Measurements from ENCODE around the gene ARMC3. TPM values are rescaled to one million over a fixed set of nuclear protein-coding genes. Genes with fewer than 3 reads are reported as not detected.

ARMC3 gene
- total and polyA plus RNA-seq, 9 donors: 0.04 to 0.56 (median 0.22) TPM; not detected in 3

DNA sequence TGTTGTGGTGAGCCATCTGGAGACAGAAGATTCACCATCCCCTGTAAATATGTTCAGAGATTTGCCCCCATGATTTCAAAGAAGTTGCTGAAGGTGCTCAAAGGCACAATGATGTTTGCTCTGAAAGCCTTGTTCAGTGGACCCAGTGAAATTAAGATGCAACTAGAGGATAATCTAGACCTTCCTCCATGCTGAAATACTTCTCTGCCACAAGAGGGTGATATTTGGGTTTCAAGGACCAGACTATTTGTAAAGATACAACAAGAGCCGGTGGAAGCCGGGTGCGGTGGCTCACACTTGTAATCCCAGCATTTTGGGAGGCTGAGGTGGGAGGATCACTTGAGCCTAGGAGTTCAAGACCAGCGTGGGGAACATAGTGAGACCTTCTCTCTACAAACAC is 154.0 kb downstream of the ARMC3 start:
- Histone ChIP-seq H3K27me3 (ENCODE audit: control insufficient read depth, insufficient read depth, low read length) (no peaks in the 10 kb centered on the region), H3K9me3 (replicated peaks; ENCODE audit: control insufficient read depth, low read depth, low read length) (no peaks in the 10 kb centered on the region), H3K27ac (ENCODE audit: low read length) (no peak overlapping the region), H3K36me3 (ENCODE audit: control insufficient read depth, insufficient read depth, low read length) (no peaks in the 10 kb centered on the region), H3K4me3 (ENCODE audit: low read length) (no peak overlapping the region), H3K4me1 (ENCODE audit: control insufficient read depth, insufficient read depth, low read length) (peaks cover 12% of the 10 kb centered on the region)
- DNase-seq: no peak
- no CpG with 5 or more reads among the region's 4 CpGs for WGBS (ENCODE audit: insufficient coverage)

Other genes starting within 250 kb of the ARMC3 start
- 18.3 TPM for gene PIP4K2A, start 213.5 kb upstream of the ARMC3 start, total RNA-seq
- gene PIP4K2A, start 213.5 kb upstream of the ARMC3 start, polyA plus RNA-seq (ENCODE audit: insufficient read depth in 1 of 8, insufficient read length in 8 of 8, low replicate concordance in 1 of 8): 10 to 100 TPM; 15.4 to 22.4 (median 17.9) TPM
- 35.6 TPM for gene MSRB2, start 167.5 kb downstream of the ARMC3 start, total RNA-seq
- 10 to 100 TPM; 55.0 to 76.4 (median 63.3) TPM for gene MSRB2, start 167.5 kb downstream of the ARMC3 start, polyA plus RNA-seq (ENCODE audit: insufficient read depth in 1 of 8, insufficient read length in 8 of 8, low replicate concordance in 1 of 8)

Measured in muscle of leg (tissue), 11 donors.